Upper lobe of left lung (tissue), 4 donors: ENCODE results near the gene HAPLN2.

Source experiments
- CTCF ChIP-seq, 6 experiments: fragments of 450-650 bp in 4 of 6; fragments of 200-600 bp in 2 of 6; sonication (generic) in 2 of 6; IDR thresholded peaks; one replicate each; pipeline ENCODE4 v1.5.1; 2016 to 2019; ENCODE audit warnings: antibody characterized with exemption in 6 of 6
- EP300 ChIP-seq, 4 donors: sonication (generic); formaldehyde crosslinking; IDR thresholded peaks; one replicate each; pipeline ENCODE4 v1.5.1; 2017; ENCODE audit warnings: antibody characterized with exemption in 4 of 4, control low read depth in 2 of 4
- POLR2A ChIP-seq, 4 donors: fragments of 450-650 bp; IDR thresholded peaks; one replicate each; pipeline ENCODE4 v1.5.1; 2016 to 2017; ENCODE audit warnings: antibody characterized with exemption in 4 of 4, mild to moderate bottlenecking in 2 of 4

- TF ChIP-seq POLR2A (IDR thresholded peaks at IDR 0.05) = no peak
- TF ChIP-seq CTCF (IDR thresholded peaks at IDR 0.05) = no peak
- TF ChIP-seq EP300 (IDR thresholded peaks at IDR 0.05) = no peak
Measured at GRCh38 chr1:156624814-156625435, 5.7 kb downstream of the HAPLN2 start.
